GM18499 (cell line): ENCODE measurements around the gene TSPAN14.

ENCODE experiments used
- ATAC-seq: cut with Tn5 transposase; IDR thresholded peaks from one replicate; pipeline ENCODE4 v1.9.1; 2021; ENCODE audit warnings: moderate number of reproducible peaks; ENCODE audit not compliant: insufficient read depth, unreplicated experiment

Gene TSPAN14

GRCh38 chr10:80421707-80422536, 32.2 kb upstream of the TSPAN14 start:
- ATAC-seq: peak; percentile 97

- ATAC-seq: no peak
Observed at GRCh38 chr10:80425901-80426300, 28.2 kb upstream of the TSPAN14 start.

- ATAC-seq: no peak
Observed at GRCh38 chr10:80427541-80427940, 26.6 kb upstream of the TSPAN14 start.

- no peak for ATAC-seq
Observed at GRCh38 chr10:80429521-80429973, 24.6 kb upstream of the TSPAN14 start.

- no peak for ATAC-seq
Observed at GRCh38 chr10:80433134-80433533, 21.0 kb upstream of the TSPAN14 start.

GRCh38 chr10:80436446-80437098, 17.5 kb upstream of the TSPAN14 start:
- ATAC-seq: no peak

GRCh38 chr10:80437227-80437626, 16.9 kb upstream of the TSPAN14 start:
- ATAC-seq: no peak

- no peak for ATAC-seq
Observed at GRCh38 chr10:80441831-80442230, 12.3 kb upstream of the TSPAN14 start.

- no peak for ATAC-seq
Observed at GRCh38 chr10:80442879-80443278, 11.2 kb upstream of the TSPAN14 start.

- ATAC-seq: no peak
Observed at GRCh38 chr10:80443531-80443974, 10.6 kb upstream of the TSPAN14 start.

GRCh38 chr10:80444124-80444523, 10.0 kb upstream of the TSPAN14 start:
- no peak for ATAC-seq

GRCh38 chr10:80444646-80445319, 9.3 kb upstream of the TSPAN14 start:
- ATAC-seq: peak; percentile 42

- no peak for ATAC-seq
Observed at GRCh38 chr10:80447436-80448190, 6.5 kb upstream of the TSPAN14 start.

- no peak for ATAC-seq
Observed at GRCh38 chr10:80448209-80448942, 5.7 kb upstream of the TSPAN14 start.

- no peak for ATAC-seq
Observed at GRCh38 chr10:80449520-80449919, 4.6 kb upstream of the TSPAN14 start.

- ATAC-seq: no peak
Observed at GRCh38 chr10:80451132-80451531, 3.0 kb upstream of the TSPAN14 start.

GRCh38 chr10:80452069-80452468, 2.0 kb upstream of the TSPAN14 start:
- no peak for ATAC-seq

GRCh38 chr10:80452640-80453039, 1.5 kb upstream of the TSPAN14 start:
- no peak for ATAC-seq

- ATAC-seq: no peak
Observed at GRCh38 chr10:80453056-80453841, 861 bp upstream of the TSPAN14 start.
